HG03039 (cell line): ENCODE data around the gene DUSP3.

Experiments
- ATAC-seq: cut with Tn5 transposase; IDR thresholded peaks from one replicate; pipeline ENCODE4 v1.9.1; 2021; ENCODE audit warnings: mild to moderate bottlenecking, moderate library complexity; ENCODE audit not compliant: unreplicated experiment

Gene DUSP3

GRCh38 chr17:43736389-43736788 lies 42.4 kb downstream of the DUSP3 start:
- ATAC-seq = no peak

- no peak for ATAC-seq
These were observed 44.4 kb downstream of the DUSP3 start for GRCh38 chr17:43734376-43734775.

- no peak for ATAC-seq
These were observed 44.8 kb downstream of the DUSP3 start for GRCh38 chr17:43733956-43734355.

GRCh38 chr17:43732958-43733357 lies 45.8 kb downstream of the DUSP3 start:
- no peak for ATAC-seq

GRCh38 chr17:43728081-43728480 lies 50.7 kb downstream of the DUSP3 start:
- ATAC-seq = no peak

- ATAC-seq = no peak
These were observed 54.9 kb downstream of the DUSP3 start for GRCh38 chr17:43723697-43724359.

GRCh38 chr17:43722870-43723665 lies 55.7 kb downstream of the DUSP3 start:
- no peak for ATAC-seq

GRCh38 chr17:43722269-43722619 lies 56.5 kb downstream of the DUSP3 start:
- no peak for ATAC-seq

- ATAC-seq = no peak
These were observed 57.1 kb downstream of the DUSP3 start for GRCh38 chr17:43721537-43722268.

GRCh38 chr17:43720311-43721060 lies 58.3 kb downstream of the DUSP3 start:
- ATAC-seq = peak; percentile 60

GRCh38 chr17:43719578-43719977 lies 59.2 kb downstream of the DUSP3 start:
- no peak for ATAC-seq

- no peak for ATAC-seq
These were observed 60.2 kb downstream of the DUSP3 start for GRCh38 chr17:43718544-43718943.

- ATAC-seq = no peak
These were observed 60.9 kb downstream of the DUSP3 start for GRCh38 chr17:43717913-43718312.
